ENCODE results near the gene ARID3A.

Gene ARID3A

DNA sequence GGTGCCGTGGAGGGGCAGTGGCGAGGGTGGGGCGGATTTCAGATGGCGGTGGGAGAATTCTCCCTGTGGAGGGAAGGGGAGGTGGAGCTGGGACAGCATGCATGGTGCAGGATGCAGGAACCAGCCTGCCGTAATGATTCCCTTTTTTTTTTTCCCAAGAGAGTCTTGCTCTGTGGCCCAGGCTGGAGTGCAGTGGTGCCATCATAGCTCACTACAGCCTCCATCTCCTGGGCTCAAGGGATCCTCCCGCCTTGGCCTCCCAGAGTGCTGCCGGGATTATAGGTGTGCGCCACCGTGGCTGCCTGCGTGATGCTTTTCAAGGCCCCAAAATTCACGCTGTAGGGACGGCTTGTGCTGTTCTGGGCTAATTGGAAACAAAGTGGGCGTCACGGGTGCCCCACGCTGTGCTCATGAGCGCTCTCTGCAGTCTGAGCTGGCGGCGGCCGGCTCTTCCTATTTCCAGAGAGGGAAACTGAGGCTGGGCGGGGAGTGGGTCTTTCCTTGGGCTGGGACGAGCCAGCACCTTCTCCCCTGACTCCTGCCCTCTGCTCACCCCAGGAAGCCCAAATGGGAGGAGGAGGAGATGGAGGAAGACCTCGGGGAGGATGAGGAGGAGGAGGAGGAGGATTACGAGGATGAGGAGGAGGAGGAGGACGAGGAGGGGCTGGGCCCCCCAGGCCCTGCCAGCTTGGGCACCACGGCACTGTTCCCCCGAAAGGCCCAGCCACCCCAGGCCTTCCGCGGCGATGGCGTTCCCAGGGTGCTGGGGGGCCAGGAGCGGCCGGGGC lies 6.2 kb downstream of the ARID3A start:
- Histone ChIP-seq H3K36me3 (peaks cover 67% of the 10 kb centered on the region), H3K4me3 (ENCODE audit: low read depth in 1 of 2, low read length in 1 of 2) (peak overlapping the region; percentile 52 to 60), H3K27me3 (no peaks in the 10 kb centered on the region), H3K9me3 (no peaks in the 10 kb centered on the region), H3K4me1 (ENCODE audit: control insufficient read depth in 1 of 2, insufficient read depth in 1 of 2, low read depth in 1 of 2, low read length in 1 of 2) (peaks cover 68 to 88% of the 10 kb centered on the region in 2 experiments), H3K27ac (peak overlapping the region; percentile 82)
- TF ChIP-seq, protein P1, sequence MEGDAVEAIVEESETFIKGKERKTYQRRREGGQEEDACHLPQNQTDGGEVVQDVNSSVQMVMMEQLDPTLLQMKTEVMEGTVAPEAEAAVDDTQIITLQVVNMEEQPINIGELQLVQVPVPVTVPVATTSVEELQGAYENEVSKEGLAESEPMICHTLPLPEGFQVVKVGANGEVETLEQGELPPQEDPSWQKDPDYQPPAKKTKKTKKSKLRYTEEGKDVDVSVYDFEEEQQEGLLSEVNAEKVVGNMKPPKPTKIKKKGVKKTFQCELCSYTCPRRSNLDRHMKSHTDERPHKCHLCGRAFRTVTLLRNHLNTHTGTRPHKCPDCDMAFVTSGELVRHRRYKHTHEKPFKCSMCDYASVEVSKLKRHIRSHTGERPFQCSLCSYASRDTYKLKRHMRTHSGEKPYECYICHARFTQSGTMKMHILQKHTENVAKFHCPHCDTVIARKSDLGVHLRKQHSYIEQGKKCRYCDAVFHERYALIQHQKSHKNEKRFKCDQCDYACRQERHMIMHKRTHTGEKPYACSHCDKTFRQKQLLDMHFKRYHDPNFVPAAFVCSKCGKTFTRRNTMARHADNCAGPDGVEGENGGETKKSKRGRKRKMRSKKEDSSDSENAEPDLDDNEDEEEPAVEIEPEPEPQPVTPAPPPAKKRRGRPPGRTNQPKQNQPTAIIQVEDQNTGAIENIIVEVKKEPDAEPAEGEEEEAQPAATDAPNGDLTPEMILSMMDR (IDR thresholded peaks at IDR 0.05): no peak

DNA sequence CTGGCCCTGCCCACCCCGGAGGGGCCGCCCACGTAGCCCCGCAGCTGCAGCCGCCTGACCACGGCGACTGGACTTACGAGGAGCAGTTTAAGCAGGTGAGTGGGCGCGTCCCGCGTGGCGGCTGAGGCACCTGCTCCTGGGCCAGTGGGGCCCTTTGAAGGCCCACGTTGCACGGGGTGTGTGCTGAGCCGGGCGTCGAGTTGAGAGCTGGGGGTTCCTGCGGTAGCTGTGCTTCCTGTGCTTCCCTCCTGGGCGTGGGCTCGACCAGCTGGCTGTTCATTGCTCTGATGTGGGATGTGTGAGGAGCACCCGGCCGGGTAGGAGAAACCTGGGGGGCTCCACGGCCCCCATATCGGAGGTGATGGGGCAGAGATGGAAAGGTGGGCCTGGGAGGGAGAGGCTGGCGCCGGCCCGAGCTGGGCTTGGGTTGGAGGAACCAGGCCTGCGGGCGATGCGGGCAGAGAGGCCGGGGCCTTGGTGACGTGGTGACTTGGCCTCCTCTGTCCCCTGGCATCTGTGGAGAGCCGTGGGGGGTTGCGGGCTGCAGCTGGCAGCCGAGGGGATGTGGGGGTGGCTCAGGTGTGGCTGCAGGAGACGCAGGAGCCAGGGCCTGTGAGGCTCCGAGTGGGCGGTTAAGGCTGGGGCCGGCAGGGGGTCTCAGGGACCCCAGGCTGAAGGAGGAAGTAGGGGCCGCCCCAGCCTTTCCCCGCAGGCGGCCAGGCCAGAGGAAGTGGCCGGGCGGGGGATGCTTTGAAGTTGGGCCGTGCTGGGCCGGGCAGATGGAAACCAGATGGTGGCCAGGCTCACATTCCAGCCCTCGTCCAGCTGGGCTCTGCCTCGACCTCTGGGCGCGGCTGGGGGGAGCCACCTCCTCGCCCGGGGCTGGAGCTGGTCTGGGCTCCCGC lies 7.1 kb downstream of the ARID3A start:
- TF ChIP-seq, protein P1 (IDR thresholded peaks at IDR 0.05): no peak
- Histone ChIP-seq H3K27ac (peak overlapping the region; percentile 82), H3K27me3 (no peaks in the 10 kb centered on the region), H3K4me3 (ENCODE audit: low read depth in 1 of 2, low read length in 1 of 2) (peak overlapping the region; percentile 52 to 60), H3K36me3 (peaks cover 72% of the 10 kb centered on the region), H3K4me1 (ENCODE audit: control insufficient read depth in 1 of 2, insufficient read depth in 1 of 2, low read depth in 1 of 2, low read length in 1 of 2) (peaks cover 68 to 83% of the 10 kb centered on the region in 2 experiments), H3K9me3 (no peaks in the 10 kb centered on the region)

DNA sequence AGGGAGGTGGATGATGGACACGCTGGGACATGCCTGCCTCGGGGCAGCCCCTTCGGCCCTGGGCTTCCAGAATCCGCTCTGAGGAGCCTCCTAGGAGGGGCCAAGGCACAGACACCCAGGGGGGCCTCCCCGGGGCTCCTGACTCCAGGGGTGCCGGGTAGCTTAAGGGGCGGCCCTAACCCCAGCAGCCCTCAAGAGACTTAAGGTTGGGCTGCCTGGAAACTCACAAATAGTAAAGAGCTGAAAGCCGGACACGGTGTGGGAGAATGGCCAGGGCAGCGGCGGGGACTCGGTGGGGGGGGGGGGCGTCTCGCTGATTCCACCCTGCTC lies 7.7 kb downstream of the ARID3A start:
- peak overlapping the region; percentile 52 to 60 for H3K4me3 ChIP-seq (ENCODE audit: low read depth in 1 of 2, low read length in 1 of 2)
- TF ChIP-seq, protein P1 (IDR thresholded peaks at IDR 0.05): no peak
- H3K36me3 ChIP-seq: peaks cover 78% of the 10 kb centered on the region
- no peaks in the 10 kb centered on the region for H3K9me3 ChIP-seq
- H3K27me3 ChIP-seq: no peaks in the 10 kb centered on the region
- H3K27ac ChIP-seq: peak overlapping the region; percentile 82
- peaks cover 68 to 83% of the 10 kb centered on the region in 2 experiments for H3K4me1 ChIP-seq (ENCODE audit: control insufficient read depth in 1 of 2, insufficient read depth in 1 of 2, low read depth in 1 of 2, low read length in 1 of 2)

DNA sequence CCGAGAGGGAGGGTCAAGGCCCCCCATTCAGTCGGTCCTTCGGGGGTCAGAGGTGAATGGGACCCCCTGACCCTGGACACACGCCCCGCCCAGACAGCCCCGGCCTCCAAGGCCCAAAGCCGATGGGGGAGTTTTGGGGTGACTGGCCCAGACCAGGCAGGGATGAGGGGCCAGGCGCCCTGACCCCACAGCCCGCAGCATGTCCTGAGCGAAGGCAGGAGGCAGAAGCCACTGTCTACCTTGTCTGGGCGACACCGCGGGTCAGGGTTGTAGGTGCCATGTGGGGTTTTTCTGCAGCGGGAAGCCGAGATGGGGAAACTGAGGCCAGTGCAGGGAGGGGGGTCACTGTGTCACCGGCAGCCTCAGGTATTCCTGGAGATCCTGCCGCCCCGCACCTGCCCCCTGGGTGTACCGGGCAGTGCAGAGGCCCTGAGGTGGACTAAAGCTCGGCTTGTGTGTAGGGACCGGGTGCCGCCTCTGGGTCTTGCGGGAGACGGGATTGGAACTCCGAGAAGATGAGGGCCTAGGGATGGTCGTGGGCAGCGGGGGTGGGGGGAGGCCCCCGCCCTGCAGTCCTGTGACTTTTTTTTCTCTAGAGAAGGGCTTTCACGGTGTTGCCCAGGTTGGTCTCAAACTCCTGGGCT lies 8.5 kb downstream of the ARID3A start:
- no peaks in the 10 kb centered on the region for H3K27me3 ChIP-seq
- H3K4me1 ChIP-seq (ENCODE audit: control insufficient read depth in 1 of 2, insufficient read depth in 1 of 2, low read depth in 1 of 2, low read length in 1 of 2): peaks cover 65 to 79% of the 10 kb centered on the region in 2 experiments
- H3K4me3 ChIP-seq (ENCODE audit: low read depth in 1 of 2, low read length in 1 of 2): peak overlapping the region; percentile 24 to 33
- TF ChIP-seq, protein P1 (IDR thresholded peaks at IDR 0.05): no peak
- H3K27ac ChIP-seq: peak overlapping the region; percentile 82
- H3K36me3 ChIP-seq: peaks cover 77% of the 10 kb centered on the region
- H3K9me3 ChIP-seq: no peaks in the 10 kb centered on the region

DNA sequence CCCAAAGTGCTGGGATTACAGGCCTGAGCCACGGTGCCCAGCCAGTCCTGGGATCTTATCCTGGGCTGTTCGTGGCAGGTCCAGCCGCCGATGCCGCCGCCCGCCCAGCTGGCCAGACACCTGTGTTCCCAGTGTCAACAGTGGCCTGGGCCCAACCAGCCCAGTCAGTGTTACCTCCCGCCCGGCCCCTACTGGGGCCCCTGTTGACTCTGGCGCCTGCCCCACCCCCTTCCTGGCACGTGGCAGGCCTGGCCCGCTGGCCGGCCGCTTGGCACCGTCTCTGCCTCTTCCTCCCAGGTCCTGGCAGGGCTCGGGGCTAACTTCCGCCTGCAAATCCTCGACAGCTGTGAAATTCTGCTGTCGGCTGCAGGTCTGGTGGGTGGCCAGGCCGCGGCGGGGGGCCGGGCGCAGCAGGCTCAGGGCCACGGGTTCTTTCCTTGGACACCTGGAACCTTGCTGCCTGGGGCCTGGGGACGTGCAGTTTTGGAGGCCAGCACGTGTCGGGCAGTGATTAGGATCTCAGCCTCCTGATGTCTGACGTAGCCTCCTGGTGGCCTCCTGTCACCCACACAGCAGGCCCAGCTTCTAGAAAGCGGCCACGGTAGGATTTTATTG lies 9.1 kb downstream of the ARID3A start:
- Histone ChIP-seq H3K27ac (peak overlapping the region; percentile 82), H3K4me1 (ENCODE audit: control insufficient read depth in 1 of 2, insufficient read depth in 1 of 2, low read depth in 1 of 2, low read length in 1 of 2) (peaks cover 61 to 76% of the 10 kb centered on the region in 2 experiments), H3K36me3 (peaks cover 77% of the 10 kb centered on the region), H3K27me3 (no peaks in the 10 kb centered on the region), H3K4me3 (ENCODE audit: low read depth in 1 of 2, low read length in 1 of 2) (peak overlapping the region; percentile 24 to 33), H3K9me3 (no peaks in the 10 kb centered on the region)
- TF ChIP-seq, protein P1 (IDR thresholded peaks at IDR 0.05): no peak
